Transverse colon (tissue), 4 donors: ENCODE results near the gene SASS6.

Source experiments
- POLR2A ChIP-seq: fragments of 450-650 bp; IDR thresholded peaks from one replicate; pipeline ENCODE4 v1.6.1; 2016; ENCODE audit warnings: antibody characterized with exemption, mild to moderate bottlenecking, moderate library complexity
- POLR2AphosphoS5 ChIP-seq, 3 donors: sonication (generic); formaldehyde crosslinking; IDR thresholded peaks; one replicate each; pipeline ENCODE4 v1.6.1; 2016; ENCODE audit warnings: antibody characterized with exemption in 3 of 3
- TF ChIP-seq, protein P1 (sequence below), 5 experiments: fragments of 200-600 bp in 3 of 5; fragments of 450-650 bp in 2 of 5; sonication (generic) in 3 of 5; IDR thresholded peaks; 1 replicate in 2 of 5; 2 replicates in 3 of 5; pipeline ENCODE4 v1.5.1; 2016 to 2017; ENCODE audit warnings: antibody characterized with exemption in 5 of 5, inconsistent platforms in 3 of 5, mild to moderate bottlenecking in 2 of 5, moderate library complexity in 1 of 5

DNA sequence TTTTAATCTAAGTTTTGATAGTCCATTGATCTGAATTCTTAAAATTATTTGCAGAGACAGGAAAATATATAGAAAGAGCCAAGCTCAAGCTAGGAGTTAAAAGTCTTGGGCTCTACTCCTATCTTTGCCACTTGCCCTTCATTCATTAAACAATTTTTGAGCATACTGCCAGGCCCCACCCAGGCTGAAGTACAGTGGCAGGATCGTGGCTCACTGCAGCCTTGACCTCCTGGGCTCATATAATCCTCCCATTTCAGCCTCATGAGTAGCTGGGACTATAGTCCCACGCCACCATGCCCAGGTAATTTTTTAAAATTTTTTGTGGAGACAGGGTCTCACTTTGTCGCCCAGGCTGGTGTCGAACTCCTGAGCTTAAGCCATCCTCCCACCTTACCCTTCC is 8.5 kb upstream of the SASS6 start:
- TF ChIP-seq, protein P1, sequence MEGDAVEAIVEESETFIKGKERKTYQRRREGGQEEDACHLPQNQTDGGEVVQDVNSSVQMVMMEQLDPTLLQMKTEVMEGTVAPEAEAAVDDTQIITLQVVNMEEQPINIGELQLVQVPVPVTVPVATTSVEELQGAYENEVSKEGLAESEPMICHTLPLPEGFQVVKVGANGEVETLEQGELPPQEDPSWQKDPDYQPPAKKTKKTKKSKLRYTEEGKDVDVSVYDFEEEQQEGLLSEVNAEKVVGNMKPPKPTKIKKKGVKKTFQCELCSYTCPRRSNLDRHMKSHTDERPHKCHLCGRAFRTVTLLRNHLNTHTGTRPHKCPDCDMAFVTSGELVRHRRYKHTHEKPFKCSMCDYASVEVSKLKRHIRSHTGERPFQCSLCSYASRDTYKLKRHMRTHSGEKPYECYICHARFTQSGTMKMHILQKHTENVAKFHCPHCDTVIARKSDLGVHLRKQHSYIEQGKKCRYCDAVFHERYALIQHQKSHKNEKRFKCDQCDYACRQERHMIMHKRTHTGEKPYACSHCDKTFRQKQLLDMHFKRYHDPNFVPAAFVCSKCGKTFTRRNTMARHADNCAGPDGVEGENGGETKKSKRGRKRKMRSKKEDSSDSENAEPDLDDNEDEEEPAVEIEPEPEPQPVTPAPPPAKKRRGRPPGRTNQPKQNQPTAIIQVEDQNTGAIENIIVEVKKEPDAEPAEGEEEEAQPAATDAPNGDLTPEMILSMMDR (IDR thresholded peaks at IDR 0.05): no peak
- TF ChIP-seq POLR2A (no peak), POLR2AphosphoS5 (IDR thresholded peaks at IDR 0.05) (no peak)
